HG02973 (cell line): Measurements from ENCODE around the gene ASTN2.
A peak's percentile ranks its signal among the peaks of the same experiment; 100 is the strongest.

Source experiments
- ATAC-seq: cut with Tn5 transposase; IDR thresholded peaks from one replicate; pipeline ENCODE4 v1.9.1; 2021; ENCODE audit warnings: moderate library complexity; ENCODE audit not compliant: unreplicated experiment

Gene ASTN2

GRCh38 chr9:116596646-116597045, 818.2 kb downstream of the ASTN2 start:
- no peak for ATAC-seq

- ATAC-seq, result no peak
Measured at GRCh38 chr9:116594547-116594946, 820.3 kb downstream of the ASTN2 start.

- ATAC-seq, result no peak
Measured at GRCh38 chr9:116592970-116593369, 821.9 kb downstream of the ASTN2 start.

GRCh38 chr9:116589392-116590354, 825.2 kb downstream of the ASTN2 start:
- peak; percentile 70 for ATAC-seq

- no peak for ATAC-seq
Measured at GRCh38 chr9:116587919-116588318, 826.9 kb downstream of the ASTN2 start.

GRCh38 chr9:116585896-116586295, 829.0 kb downstream of the ASTN2 start:
- ATAC-seq, result no peak

- ATAC-seq, result no peak
Measured at GRCh38 chr9:116585204-116585603, 829.7 kb downstream of the ASTN2 start.

- ATAC-seq, result no peak
Measured at GRCh38 chr9:116580853-116581252, 834.0 kb downstream of the ASTN2 start.

- no peak for ATAC-seq
Measured at GRCh38 chr9:116576386-116576785, 838.5 kb downstream of the ASTN2 start.

GRCh38 chr9:116574027-116574679, 840.7 kb downstream of the ASTN2 start:
- no peak for ATAC-seq

GRCh38 chr9:116572095-116572748, 842.6 kb downstream of the ASTN2 start:
- ATAC-seq, result peak; percentile 81

- ATAC-seq, result no peak
Measured at GRCh38 chr9:116569111-116569510, 845.7 kb downstream of the ASTN2 start.

- ATAC-seq, result no peak
Measured at GRCh38 chr9:116566677-116567488, 848.0 kb downstream of the ASTN2 start.

GRCh38 chr9:116565986-116566385, 848.9 kb downstream of the ASTN2 start:
- ATAC-seq, result no peak

- no peak for ATAC-seq
Measured at GRCh38 chr9:116564266-116564793, 850.5 kb downstream of the ASTN2 start.

GRCh38 chr9:116558818-116559540, 855.9 kb downstream of the ASTN2 start:
- no peak for ATAC-seq

GRCh38 chr9:116558035-116558434, 856.8 kb downstream of the ASTN2 start:
- no peak for ATAC-seq

- ATAC-seq, result no peak
Measured at GRCh38 chr9:116555556-116556155, 859.2 kb downstream of the ASTN2 start.

- no peak for ATAC-seq
Measured at GRCh38 chr9:116555119-116555518, 859.7 kb downstream of the ASTN2 start.
